HG02759 (cell line): ENCODE results near the gene CKS1B.

ENCODE experiments used
- ATAC-seq: cut with Tn5 transposase; IDR thresholded peaks from one replicate; pipeline ENCODE4 v1.9.1; 2021; ENCODE audit warnings: mild to moderate bottlenecking, moderate library complexity; ENCODE audit not compliant: unreplicated experiment

The CKS1B gene

GRCh38 chr1:154974102-154974807 is at the start of gene CKS1B:
Gene CKS1B, plus strand, starts transcription at chr1:154974681. Its CDS starts 65 bp downstream, at chr1:154974746.
- peak; percentile 75 for ATAC-seq

- ATAC-seq = no peak
Observed at GRCh38 chr1:154925335-154926170, 48.9 kb upstream of the CKS1B start.

GRCh38 chr1:154926201-154926600 is 48.3 kb upstream of the CKS1B start:
- no peak for ATAC-seq

GRCh38 chr1:154931940-154932487 is 42.5 kb upstream of the CKS1B start:
- no peak for ATAC-seq

GRCh38 chr1:154934358-154934948 is 40.0 kb upstream of the CKS1B start:
- no peak for ATAC-seq

GRCh38 chr1:154935749-154936554 is 38.5 kb upstream of the CKS1B start:
- no peak for ATAC-seq

GRCh38 chr1:154936555-154937084 is 37.9 kb upstream of the CKS1B start, which contains the start of gene PMVK:
Gene PMVK, minus strand, starts transcription at chr1:154936719. Its CDS starts 34 bp downstream, at chr1:154936685.
- peak; percentile 81 for ATAC-seq

GRCh38 chr1:154937085-154937987 is 37.1 kb upstream of the CKS1B start:
- ATAC-seq = peak; percentile 58

- no peak for ATAC-seq
Observed at GRCh38 chr1:154937988-154938386, 36.5 kb upstream of the CKS1B start.

GRCh38 chr1:154938604-154939399 is 35.7 kb upstream of the CKS1B start:
- ATAC-seq = no peak

- ATAC-seq = no peak
Observed at GRCh38 chr1:154940213-154940560, 34.3 kb upstream of the CKS1B start.

- ATAC-seq = no peak
Observed at GRCh38 chr1:154940651-154941194, 33.8 kb upstream of the CKS1B start.

GRCh38 chr1:154941333-154942013 is 33.0 kb upstream of the CKS1B start:
- no peak for ATAC-seq

- no peak for ATAC-seq
Observed at GRCh38 chr1:154943649-154944400, 30.7 kb upstream of the CKS1B start.

GRCh38 chr1:154944401-154945159 is 29.9 kb upstream of the CKS1B start:
- no peak for ATAC-seq
